Activated CD4-positive, alpha-beta T cell treated with anti-CD3 and anti-CD28 coated beads for 36 hours (primary cell): ENCODE measurements around the gene PRKD2. TPM values are rescaled to one million over a fixed set of nuclear protein-coding genes. Genes with fewer than 3 reads are reported as not detected.

Source experiments
- ATAC-seq: fragments of 200-7000 bp; cut with Tn5 transposase; one replicate; pipeline ENCODE4 v1.10.0; 2021; ENCODE audit warnings: mild to moderate bottlenecking, moderate library complexity
- CTCF ChIA-PET: fragments of 350-600 bp; sonication (Branson Sonifier 250); formaldehyde crosslinking; loops from one replicate; lab custom pipeline; 2021; ENCODE audit warnings: antibody characterized with exemption; lab: Charles Lee
- POLR2A ChIA-PET: fragments of 350-600 bp; sonication (Branson Sonifier 250); formaldehyde crosslinking; loops from one replicate; lab custom pipeline; 2021; ENCODE audit warnings: antibody characterized with exemption, inconsistent platforms; lab: Charles Lee
- DNase-seq: peaks from one replicate; pipeline ENCODE4 v3.0.0-alpha.2; 2020
- H3K27ac Mint-ChIP-seq: one replicate; pipeline ENCODE4 v1.8.0; 2021; ENCODE audit warnings: mixed read lengths
- H3K27me3 Mint-ChIP-seq: one replicate; pipeline ENCODE4 v1.8.0; 2021; ENCODE audit warnings: mixed read lengths
- H3K36me3 Mint-ChIP-seq: one replicate; pipeline ENCODE4 v1.8.0; 2021; ENCODE audit warnings: low read depth, mixed read lengths
- H3K4me1 Mint-ChIP-seq: one replicate; pipeline ENCODE4 v1.8.0; 2021; ENCODE audit warnings: mixed read lengths
- H3K4me3 Mint-ChIP-seq: one replicate; pipeline ENCODE4 v1.8.0; 2021; ENCODE audit warnings: mild to moderate bottlenecking, moderate library complexity, mixed read lengths
- H3K9me3 Mint-ChIP-seq: one replicate; pipeline ENCODE4 v1.8.0; 2021; ENCODE audit warnings: low read depth, mixed read lengths
- intact Hi-C, 2 experiments: fragments of 100-400 bp; cut with DNase I in 1 of 2; cut with micrococcal nuclease in 1 of 2; formaldehyde crosslinking; loops; one replicate each; pipeline versions ENCODE4 v1.14.2 to v1.15.1; 2022 to 2024; cut with DNase I, micrococcal nuclease
- total RNA-seq, 2 experiments: library from RNA; stranded (reverse); gene quantifications; one replicate each; pipeline ENCODE4 v1.2.3, GENCODE V29; 2021

The PRKD2 gene
- total RNA-seq, 2 experiments from 2014 or later: 76.0 to 78.3 TPM

- POLR2A ChIA-PET: no interaction called here
- DNase-seq: no peak
- H3K27ac Mint-ChIP-seq: no peak overlapping the region
- peaks cover 28% of the 10 kb centered on the region for H3K36me3 Mint-ChIP-seq
- no peaks in the 10 kb centered on the region for H3K9me3 Mint-ChIP-seq
- no peaks in the 10 kb centered on the region for H3K27me3 Mint-ChIP-seq
- CTCF ChIA-PET: interaction anchor here (0.5 to 1.5 kb wide), 11 partner anchors 10 to 99 kb away, joined by 3 to 4 read pairs (median 3); partner anchors contain the start of gene DACT3
- H3K4me1 Mint-ChIP-seq: peaks cover 46% of the 10 kb centered on the region
- intact Hi-C loops: loop anchor here in 1 of 2 experiments (10.0 kb wide), 1 partner anchor 217 kb away; no protein-coding TSS in a partner anchor
- no peak overlapping the region for H3K4me3 Mint-ChIP-seq
- ATAC-seq: no peak
Observed at GRCh38 chr19:46741447-46741846, 24.5 kb upstream of the PRKD2 start.

GRCh38 chr19:46739290-46739771 is 22.4 kb upstream of the PRKD2 start:
- intact Hi-C loops: no loop called here
- DNase-seq (no peak), ATAC-seq (no peak)
- H3K4me3 Mint-ChIP-seq: no peak overlapping the region
- peaks cover 35% of the 10 kb centered on the region for H3K4me1 Mint-ChIP-seq
- H3K27ac Mint-ChIP-seq: peak overlapping the region; percentile 8
- H3K27me3 Mint-ChIP-seq: no peaks in the 10 kb centered on the region
- H3K36me3 Mint-ChIP-seq: peaks cover 30% of the 10 kb centered on the region
- ChIA-PET POLR2A (no interaction called here), CTCF (interaction anchor here (0.5 to 1.5 kb wide), 3 partner anchors 11 to 204 kb away, joined by 3 to 6 read pairs (median 4); no protein-coding TSS in a partner anchor)
- H3K9me3 Mint-ChIP-seq: no peaks in the 10 kb centered on the region

DNA sequence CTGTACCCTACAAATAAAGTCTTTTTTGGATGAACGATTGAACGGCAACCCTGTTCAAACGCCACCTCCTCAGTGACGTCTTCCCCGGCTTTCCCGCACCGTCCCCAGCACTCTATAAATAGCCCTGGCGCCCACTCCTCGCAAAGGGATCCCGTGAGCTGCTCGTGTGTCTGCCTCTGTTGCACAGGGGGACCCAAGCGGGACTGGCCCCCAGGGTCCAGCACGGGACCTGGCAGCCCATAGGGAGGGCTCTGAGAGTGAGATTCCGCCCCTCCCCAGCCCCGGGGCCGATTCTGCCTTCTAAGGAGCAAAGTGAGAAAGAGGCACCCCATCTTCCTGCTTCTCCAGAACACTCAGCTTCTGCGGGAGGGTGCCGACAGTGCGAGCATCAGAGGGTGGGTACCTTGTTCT is 20.9 kb upstream of the PRKD2 start:
- ChIA-PET CTCF (interaction anchor here (0.7 to 1.6 kb wide), 5 partner anchors 10 to 103 kb away, joined by 3 to 9 read pairs (median 4); no protein-coding TSS in a partner anchor), POLR2A (interaction anchor here (0.6 kb wide), 1 partner anchor 35 kb away, joined by 3 read pairs; no protein-coding TSS in a partner anchor)
- Mint-ChIP-seq H3K27me3 (no peaks in the 10 kb centered on the region), H3K4me1 (peaks cover 20% of the 10 kb centered on the region), H3K9me3 (no peaks in the 10 kb centered on the region), H3K27ac (no peak overlapping the region), H3K36me3 (peaks cover 32% of the 10 kb centered on the region), H3K4me3 (no peak overlapping the region)
- DNase-seq (no peak), ATAC-seq (no peak)
- intact Hi-C loops: no loop called here

GRCh38 chr19:46737298-46737654 is 20.4 kb upstream of the PRKD2 start:
- intact Hi-C loops: no loop called here
- no peak for DNase-seq
- Mint-ChIP-seq H3K4me3 (no peak overlapping the region), H3K9me3 (no peaks in the 10 kb centered on the region), H3K27me3 (no peaks in the 10 kb centered on the region), H3K27ac (no peak overlapping the region), H3K36me3 (peaks cover 31% of the 10 kb centered on the region), H3K4me1 (peaks cover 17% of the 10 kb centered on the region)
- ChIA-PET POLR2A (interaction anchor here (0.6 kb wide), 1 partner anchor 35 kb away, joined by 3 read pairs; no protein-coding TSS in a partner anchor), CTCF (interaction anchor here (0.7 to 1.6 kb wide), 5 partner anchors 10 to 103 kb away, joined by 3 to 9 read pairs (median 4); no protein-coding TSS in a partner anchor)
- ATAC-seq: no peak

- peaks cover 16% of the 10 kb centered on the region for H3K4me1 Mint-ChIP-seq
- intact Hi-C loops: no loop called here
- no peak overlapping the region for H3K27ac Mint-ChIP-seq
- ATAC-seq: no peak
- no peak for DNase-seq
- H3K36me3 Mint-ChIP-seq: peaks cover 32% of the 10 kb centered on the region
- no peaks in the 10 kb centered on the region for H3K27me3 Mint-ChIP-seq
- ChIA-PET CTCF (interaction anchor here (0.7 to 1.6 kb wide), 3 partner anchors 9 to 34 kb away, joined by 4 to 9 read pairs (median 4); no protein-coding TSS in a partner anchor), POLR2A (interaction anchor here (0.6 kb wide), 1 partner anchor 22 kb away, joined by 5 read pairs; no protein-coding TSS in a partner anchor)
- H3K9me3 Mint-ChIP-seq: no peaks in the 10 kb centered on the region
- no peak overlapping the region for H3K4me3 Mint-ChIP-seq
Observed at GRCh38 chr19:46736531-46737297, 19.8 kb upstream of the PRKD2 start.

DNA sequence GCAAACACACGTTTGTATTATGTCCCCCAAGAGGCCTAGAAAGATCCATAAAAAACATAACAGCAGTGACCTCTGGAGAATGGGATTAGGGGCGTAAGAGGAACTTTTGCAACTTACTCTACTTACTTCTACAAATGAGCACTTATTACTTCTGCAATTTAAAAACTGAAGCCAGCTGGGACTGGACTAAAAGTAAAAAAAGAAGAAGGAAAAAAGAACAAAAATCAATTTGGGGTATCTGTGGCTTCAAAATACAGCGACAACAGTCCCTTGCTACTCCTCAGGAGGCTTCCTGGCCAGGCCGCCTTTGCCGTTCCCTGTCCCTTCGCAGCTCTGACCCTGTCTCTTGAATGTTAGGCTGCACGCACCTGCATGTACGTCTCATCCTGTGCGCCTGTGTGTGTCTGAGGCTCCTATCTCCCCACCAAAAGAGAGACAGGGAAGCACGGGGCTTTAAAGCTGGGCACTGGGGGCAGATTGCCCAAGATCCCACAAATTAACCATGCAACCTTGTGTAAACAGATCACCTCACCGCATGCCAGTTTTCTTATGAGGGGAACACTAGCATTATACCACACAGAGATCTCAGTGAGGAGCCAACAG is 16.9 kb upstream of the PRKD2 start:
- no peak overlapping the region for H3K27ac Mint-ChIP-seq
- DNase-seq: no peak
- POLR2A ChIA-PET: no interaction called here
- CTCF ChIA-PET: interaction anchor here (1.0 to 1.6 kb wide), 5 partner anchors 16 to 114 kb away, joined by 3 to 6 read pairs (median 3); partner anchors contain the start of gene DACT3
- H3K4me3 Mint-ChIP-seq: no peak overlapping the region
- ATAC-seq: no peak
- peaks cover 17% of the 10 kb centered on the region for H3K4me1 Mint-ChIP-seq
- H3K9me3 Mint-ChIP-seq: no peaks in the 10 kb centered on the region
- no peaks in the 10 kb centered on the region for H3K27me3 Mint-ChIP-seq
- H3K36me3 Mint-ChIP-seq: peaks cover 31% of the 10 kb centered on the region
- intact Hi-C loops: no loop called here

DNA sequence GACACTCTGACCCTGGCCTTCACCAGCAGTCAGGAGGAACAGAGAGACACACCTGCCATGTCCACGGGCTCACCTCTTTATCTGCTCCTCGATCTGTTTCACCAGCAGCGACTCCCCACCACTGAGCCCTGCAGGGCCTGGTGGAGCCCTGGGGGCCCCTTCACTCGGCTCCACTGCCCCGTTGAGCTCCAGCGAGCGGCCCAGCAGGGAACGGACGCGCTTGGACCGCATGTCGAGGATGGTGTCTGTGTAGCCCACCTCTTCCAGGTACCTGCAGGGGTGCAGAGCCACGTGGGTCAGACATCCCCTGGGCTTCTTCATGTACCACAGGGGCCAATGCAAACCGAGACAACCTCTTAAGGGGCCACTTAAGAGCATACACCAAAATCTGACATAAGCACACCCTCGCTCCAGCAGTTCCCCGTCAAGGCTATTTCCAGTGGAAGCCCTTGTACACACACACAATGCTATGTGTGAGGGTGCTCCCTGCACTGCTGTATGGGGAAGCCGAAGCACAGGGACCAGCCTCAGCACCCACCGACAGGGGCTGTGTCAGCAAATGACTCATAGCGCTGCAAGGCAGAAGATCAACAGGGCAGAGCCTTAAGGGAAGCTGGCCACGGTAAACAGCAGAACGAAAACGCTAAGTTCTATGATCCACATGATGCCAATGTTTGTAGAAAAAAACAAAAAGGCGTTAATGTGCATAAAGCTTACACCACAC is 16.2 kb upstream of the PRKD2 start:
- intact Hi-C loops: no loop called here
- H3K36me3 Mint-ChIP-seq: peaks cover 35% of the 10 kb centered on the region
- no peaks in the 10 kb centered on the region for H3K9me3 Mint-ChIP-seq
- no peak overlapping the region for H3K4me3 Mint-ChIP-seq
- ChIA-PET POLR2A (no interaction called here), CTCF (interaction anchor here (1.0 to 1.1 kb wide), 3 partner anchors 25 to 72 kb away, joined by 3 read pairs; partner anchors contain the start of gene DACT3)
- H3K27ac Mint-ChIP-seq: no peak overlapping the region
- ATAC-seq (no peak), DNase-seq (no peak)
- peaks cover 22% of the 10 kb centered on the region for H3K4me1 Mint-ChIP-seq
- no peaks in the 10 kb centered on the region for H3K27me3 Mint-ChIP-seq

DNA sequence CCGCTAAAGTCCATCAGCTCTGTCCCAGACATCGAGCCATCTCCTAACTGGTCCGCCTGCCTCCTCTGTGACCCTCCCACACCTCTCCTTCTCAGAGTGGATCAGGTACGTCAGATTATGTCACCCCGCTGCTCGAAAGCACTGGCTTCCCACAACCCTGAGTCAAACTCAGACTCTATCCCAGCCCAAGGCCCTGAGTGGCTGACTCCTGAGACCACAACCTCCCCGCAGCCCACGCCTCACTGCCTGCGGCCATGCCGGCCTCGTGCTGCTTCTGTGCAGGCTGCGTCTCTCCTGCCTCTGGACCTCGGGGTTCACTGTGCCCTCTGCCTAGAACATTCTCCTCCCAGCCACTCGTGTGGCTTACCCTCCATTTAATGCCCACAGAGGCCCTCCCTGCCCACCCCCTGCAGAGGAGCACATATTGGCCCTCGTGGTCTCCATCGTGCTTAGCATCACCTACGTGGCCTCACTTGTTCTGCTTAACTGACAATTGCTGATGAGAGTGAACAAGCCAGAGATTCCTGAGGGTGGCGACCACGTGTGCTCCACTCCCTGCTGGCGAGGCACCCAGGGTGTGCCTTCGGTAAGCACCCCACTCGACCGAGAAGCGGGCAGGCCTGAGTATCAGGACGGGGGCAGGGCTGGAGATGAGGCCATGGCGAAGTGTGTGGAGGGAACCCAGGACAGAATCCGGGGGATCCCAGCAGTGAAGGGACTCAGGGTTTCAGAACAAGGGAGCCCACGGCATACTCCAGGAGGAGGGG is 15.4 kb upstream of the PRKD2 start:
- no peaks in the 10 kb centered on the region for H3K27me3 Mint-ChIP-seq
- H3K36me3 Mint-ChIP-seq: peaks cover 32% of the 10 kb centered on the region
- no peaks in the 10 kb centered on the region for H3K9me3 Mint-ChIP-seq
- ChIA-PET CTCF (interaction anchor here (0.9 to 1.8 kb wide), 4 partner anchors 18 to 88 kb away, joined by 3 to 5 read pairs (median 4); no protein-coding TSS in a partner anchor), POLR2A (no interaction called here)
- ATAC-seq (no peak), DNase-seq (no peak)
- H3K27ac Mint-ChIP-seq: peak overlapping the region; percentile 22
- peaks cover 22% of the 10 kb centered on the region for H3K4me1 Mint-ChIP-seq
- intact Hi-C loops: no loop called here
- no peak overlapping the region for H3K4me3 Mint-ChIP-seq

DNA sequence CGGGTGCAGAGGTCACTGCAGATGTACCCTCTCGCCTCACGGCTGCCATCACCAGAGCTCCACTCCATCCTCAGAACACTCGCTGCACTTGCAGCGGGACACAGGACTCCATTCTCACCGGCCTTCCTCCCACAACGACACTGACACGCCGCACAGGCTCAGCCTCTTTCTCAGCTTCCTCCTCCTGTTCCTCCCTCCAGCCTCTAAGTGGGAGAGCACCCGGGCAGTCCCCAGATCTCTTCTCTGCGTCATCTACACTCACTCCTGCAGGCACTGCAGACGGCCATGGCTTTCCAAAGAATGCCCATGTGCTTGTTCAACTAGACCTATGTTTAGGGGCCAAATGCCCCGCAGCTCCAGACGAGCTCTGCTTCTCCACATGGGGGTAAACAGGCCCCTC is 14.7 kb upstream of the PRKD2 start:
- CTCF ChIA-PET: interaction anchor here (0.9 to 1.8 kb wide), 5 partner anchors 17 to 88 kb away, joined by 3 to 5 read pairs (median 3); no protein-coding TSS in a partner anchor
- Mint-ChIP-seq H3K9me3 (no peaks in the 10 kb centered on the region), H3K4me1 (peaks cover 22% of the 10 kb centered on the region), H3K27me3 (no peaks in the 10 kb centered on the region), H3K36me3 (peaks cover 35% of the 10 kb centered on the region), H3K4me3 (no peak overlapping the region), H3K27ac (no peak overlapping the region)
- intact Hi-C loops: loop anchor here in 1 of 2 experiments (2.0 kb wide), 1 partner anchor 15 kb away; the partner anchor contains the start of gene PRKD2
- DNase-seq: no peak
- no peak for ATAC-seq
- POLR2A ChIA-PET: no interaction called here

GRCh38 chr19:46731007-46731501 is 14.1 kb upstream of the PRKD2 start:
- Mint-ChIP-seq H3K4me1 (peaks cover 22% of the 10 kb centered on the region), H3K36me3 (peaks cover 35% of the 10 kb centered on the region), H3K27ac (no peak overlapping the region), H3K9me3 (no peaks in the 10 kb centered on the region), H3K27me3 (no peaks in the 10 kb centered on the region), H3K4me3 (no peak overlapping the region)
- ChIA-PET CTCF (interaction anchor here (0.8 to 1.8 kb wide), 8 partner anchors 11 to 87 kb away, joined by 3 to 5 read pairs (median 3); no protein-coding TSS in a partner anchor), POLR2A (interaction anchor here (0.6 kb wide), 1 partner anchor 29 kb away, joined by 10 read pairs; no protein-coding TSS in a partner anchor)
- intact Hi-C loops: loop anchor here in 1 of 2 experiments (2.0 kb wide), 1 partner anchor 14 kb away; the partner anchor contains the start of gene PRKD2
- no peak for ATAC-seq
- DNase-seq: no peak
